Muscle of back (tissue), 11 donors: ENCODE results near the gene NTRK3. TPM values are rescaled to one million over a fixed set of nuclear protein-coding genes. Genes with fewer than 3 reads are reported as not detected.
"Not testable (repeated sequence)": the region's sequence is repeated elsewhere in the genome, so short reads cannot be mapped to it uniquely, and the experiment has no call there.

Source experiments
- DNase-seq, 3 donors: peaks; one replicate each; pipeline versions ENCODE4 v3.0.0 to v3.0.0-alpha.2; 2013
- polyA plus RNA-seq, 10 donors: library from polyadenylated mRNA; unstranded; fragments of 120-200 nt; gene quantifications; one replicate each; pipeline ENCODE4 v1.2.1, GENCODE V29; 2013; ENCODE audit not compliant: insufficient read length in 10 of 10

Gene NTRK3
- polyA plus RNA-seq, 10 donors, result 4.2 to 9.4 (median 5.5) TPM

- peak in 1 of 3 donors; percentile 43 for DNase-seq
These were observed 180.2 kb downstream of the NTRK3 start for GRCh38 chr15:88076328-88076727.

GRCh38 chr15:88075102-88075501 lies 181.4 kb downstream of the NTRK3 start:
- no peak for DNase-seq

DNA sequence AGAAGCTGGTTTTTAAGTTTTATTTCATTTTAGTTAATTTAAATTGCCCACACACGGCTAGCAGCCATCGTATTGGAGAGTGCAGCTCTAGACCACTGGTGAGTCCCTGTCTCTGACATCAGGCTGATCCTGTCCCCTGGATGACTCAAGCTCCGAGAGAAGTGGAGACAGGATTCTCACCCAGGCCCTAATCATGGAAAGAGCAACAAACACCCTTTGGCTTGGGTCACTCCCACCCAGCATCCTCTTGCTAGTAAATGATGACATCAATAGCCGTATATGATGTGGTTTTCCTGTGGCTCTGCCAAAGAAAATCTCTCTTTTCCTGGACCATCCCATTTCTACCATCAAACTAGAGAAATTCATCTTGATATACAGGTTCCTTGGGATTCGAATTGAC lies 182.2 kb downstream of the NTRK3 start:
- no peak for DNase-seq

DNA sequence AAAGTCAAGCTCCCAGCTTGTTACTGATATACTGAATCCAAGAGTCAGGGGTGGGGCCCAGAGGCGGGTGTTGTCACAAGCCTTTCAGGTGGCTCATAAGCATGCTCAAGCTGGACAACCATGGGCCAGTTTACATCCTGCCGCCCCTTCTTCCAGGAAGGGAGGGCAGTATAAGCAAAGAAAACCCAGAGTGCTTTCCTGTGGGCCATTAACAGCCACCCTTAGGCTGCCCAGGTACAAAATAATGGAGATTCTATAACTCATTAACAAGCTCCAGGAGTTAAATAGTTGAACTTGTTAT lies 183.2 kb downstream of the NTRK3 start:
- DNase-seq, result no peak

- no peak for DNase-seq
These were observed 183.7 kb downstream of the NTRK3 start for GRCh38 chr15:88072598-88073390.

DNA sequence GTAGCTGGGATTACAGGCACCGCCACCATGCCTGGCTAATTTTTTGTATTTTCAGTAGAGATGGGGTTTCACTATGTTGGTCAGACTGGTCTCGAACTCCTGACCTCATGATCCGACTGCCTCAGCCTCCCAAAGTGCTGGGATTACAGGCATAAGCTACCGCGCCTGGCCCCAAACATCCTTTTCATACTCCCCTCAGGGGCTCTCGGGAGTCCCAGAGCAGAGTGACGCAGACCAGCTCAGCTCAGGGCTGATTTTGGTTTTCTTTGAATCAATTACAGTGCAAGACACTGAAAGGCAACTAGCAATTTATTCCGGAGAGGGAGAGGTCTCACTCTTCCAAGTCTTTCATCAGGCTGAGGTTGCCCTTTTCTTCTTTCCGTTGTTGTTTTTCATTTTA lies 184.4 kb downstream of the NTRK3 start:
- DNase-seq, result not testable (repeated sequence)

DNA sequence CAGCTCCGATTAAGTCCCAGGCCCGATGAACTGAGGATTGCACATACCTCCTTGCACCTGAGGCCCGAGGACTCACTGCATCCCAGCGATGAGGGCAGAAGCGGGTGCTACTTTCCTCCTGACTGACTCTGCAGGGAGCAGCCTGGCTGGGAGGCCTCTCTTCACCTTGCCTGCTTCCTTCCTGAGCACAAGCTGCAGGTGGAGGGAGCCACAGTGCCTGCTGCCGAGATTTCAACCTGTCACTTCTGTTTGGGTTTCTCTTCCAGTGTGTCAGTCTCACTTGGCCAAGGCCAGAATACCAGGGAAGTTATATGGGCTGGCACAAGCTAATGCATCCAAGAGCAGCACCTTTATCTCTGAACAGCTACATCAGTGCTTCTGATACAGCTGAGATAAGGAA lies 185.4 kb downstream of the NTRK3 start:
- DNase-seq, result no peak

- no peak for DNase-seq
These were observed 187.0 kb downstream of the NTRK3 start for GRCh38 chr15:88069561-88069960.

DNA sequence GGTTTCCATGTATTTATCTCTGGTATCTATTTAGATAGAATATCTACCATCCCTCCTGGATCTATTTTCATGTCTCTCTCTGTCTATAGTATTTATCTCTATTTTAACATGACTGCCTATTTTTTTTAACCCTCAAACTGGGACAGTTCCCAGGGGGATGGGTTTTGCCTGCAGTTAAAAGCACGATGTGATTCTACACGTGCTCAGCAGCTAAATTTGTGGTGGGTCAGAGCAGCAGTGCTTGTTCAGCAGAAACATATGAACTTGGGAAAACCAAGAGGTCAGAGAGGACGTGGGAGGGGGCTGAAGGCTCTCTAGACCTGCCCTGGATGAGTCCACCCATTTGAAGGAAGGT lies 189.2 kb downstream of the NTRK3 start:
- DNase-seq, result no peak

DNA sequence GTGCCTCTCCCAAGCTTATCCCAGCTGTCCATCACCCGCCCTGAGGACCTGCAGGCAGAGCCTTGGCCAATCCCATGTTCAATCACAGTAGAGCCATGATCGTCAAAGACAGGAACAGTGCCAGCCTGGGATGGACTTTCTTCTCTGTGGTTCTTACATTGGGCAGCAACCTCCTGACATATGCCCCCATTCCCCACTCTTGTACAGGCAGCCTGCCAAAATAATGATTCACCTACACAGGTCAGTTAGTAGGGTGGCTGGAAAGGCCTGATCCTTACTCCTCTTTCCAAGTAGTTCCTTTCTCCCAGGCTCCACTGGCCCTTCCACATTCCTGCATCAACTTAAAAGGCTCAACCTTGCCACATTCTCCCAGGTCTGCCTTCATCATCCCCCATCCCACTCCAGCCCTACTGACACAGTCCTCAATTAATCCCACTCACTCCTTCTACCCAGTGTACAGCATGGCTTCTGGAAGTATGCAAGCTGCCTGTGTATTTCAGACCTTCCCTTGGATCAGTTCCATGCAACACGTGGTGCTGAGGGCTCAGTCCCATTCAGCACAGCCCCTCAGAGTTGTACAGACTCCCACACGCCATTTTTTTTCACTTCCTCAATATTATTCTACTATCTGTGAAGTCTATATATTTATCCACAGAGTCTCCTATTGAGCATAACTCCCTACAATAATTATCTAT lies 189.8 kb downstream of the NTRK3 start:
- DNase-seq, result no peak

GRCh38 chr15:88061452-88061851 lies 195.1 kb downstream of the NTRK3 start:
- DNase-seq, result no peak

- DNase-seq, result no peak
These were observed 196.2 kb downstream of the NTRK3 start for GRCh38 chr15:88060383-88060782.

DNA sequence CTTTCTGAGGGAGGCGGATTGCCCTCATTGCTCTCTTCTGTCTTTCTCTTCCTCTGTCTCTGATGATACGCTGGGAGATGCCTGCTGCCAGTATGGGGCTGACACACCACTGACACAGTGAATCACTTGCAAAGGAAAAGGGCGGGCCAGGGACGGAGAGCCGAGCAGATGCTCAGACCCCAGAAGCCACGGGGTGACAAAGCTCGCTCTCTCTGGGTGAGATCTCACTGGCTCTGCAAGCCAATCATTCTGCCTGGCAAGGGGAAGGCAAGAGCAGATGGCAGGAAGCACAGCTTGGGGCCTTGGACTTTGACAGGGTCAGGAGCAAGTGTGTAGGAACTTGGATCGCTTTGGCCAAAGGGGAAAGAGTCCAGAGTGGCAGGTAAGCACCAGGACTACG lies 198.7 kb downstream of the NTRK3 start:
- no peak for DNase-seq

- DNase-seq, result no peak
These were observed 207.0 kb downstream of the NTRK3 start for GRCh38 chr15:88049506-88049905.

DNA sequence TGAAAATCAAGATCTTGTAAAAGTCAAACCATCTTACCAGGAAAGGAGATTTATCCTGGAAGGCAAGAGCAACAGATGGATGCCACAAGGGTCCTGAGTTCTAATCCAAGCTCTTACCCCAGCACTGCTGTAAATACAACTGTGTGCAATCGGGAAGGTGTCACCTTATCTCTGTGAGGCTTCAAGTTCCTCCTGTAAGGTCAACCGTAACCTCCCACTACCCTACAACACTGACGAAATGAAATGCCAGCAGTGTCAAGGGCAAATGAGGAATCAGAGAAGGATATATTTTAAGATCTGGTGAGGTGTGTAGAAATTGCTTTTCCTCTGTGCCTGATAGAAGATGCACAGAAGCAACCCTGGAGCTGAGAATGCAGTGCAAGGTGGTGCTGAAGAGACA lies 207.8 kb downstream of the NTRK3 start:
- no peak for DNase-seq

GRCh38 chr15:88048237-88048636 lies 208.3 kb downstream of the NTRK3 start:
- no peak for DNase-seq

DNA sequence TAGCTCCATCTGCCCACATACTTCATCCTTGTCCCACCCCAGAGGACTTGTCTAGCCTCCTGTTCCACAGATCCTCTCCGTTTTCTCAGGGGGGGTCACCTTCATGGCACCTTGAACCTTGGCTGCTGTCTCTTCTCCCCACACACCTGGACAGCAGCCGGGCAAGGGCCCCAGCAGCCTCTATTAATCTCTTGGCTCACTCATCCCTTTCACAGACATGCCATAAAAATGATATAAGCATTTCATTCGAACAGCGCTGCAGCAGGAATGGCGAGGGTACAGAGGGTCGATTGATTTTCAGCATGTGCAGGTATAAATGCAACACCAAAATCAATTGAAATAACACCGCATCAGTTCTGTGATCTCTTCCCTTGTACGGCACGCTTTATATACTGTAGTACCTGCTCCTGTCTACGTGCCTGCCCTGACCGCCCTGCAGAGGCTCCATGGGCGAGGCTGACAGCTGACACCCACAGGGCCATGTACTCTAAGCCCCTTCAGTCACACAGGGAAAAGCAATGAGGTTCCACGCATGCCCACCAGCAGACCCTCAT lies 209.9 kb downstream of the NTRK3 start:
- no peak for DNase-seq

GRCh38 chr15:88043396-88043795 lies 213.1 kb downstream of the NTRK3 start:
- no peak for DNase-seq

DNA sequence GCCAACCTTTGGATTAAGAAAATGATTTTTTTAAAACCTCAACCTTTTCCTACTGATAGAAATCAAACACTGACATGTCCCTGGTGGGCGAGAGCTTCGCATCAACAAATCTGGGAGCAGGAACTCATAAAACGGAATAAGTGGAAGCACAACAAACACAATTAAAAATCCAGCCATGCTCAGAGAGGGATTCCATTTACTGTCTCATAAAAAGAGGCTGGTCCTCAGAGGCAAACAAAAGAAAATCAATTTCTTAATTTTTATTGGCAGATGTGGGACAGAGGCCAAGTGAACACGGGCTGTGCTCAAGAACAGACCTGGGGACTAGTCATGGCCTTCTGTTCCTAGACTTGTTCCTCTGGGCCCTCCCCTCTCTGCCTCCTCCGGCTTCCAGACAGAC lies 214.5 kb downstream of the NTRK3 start:
- no peak for DNase-seq

GRCh38 chr15:88040516-88040915 lies 216.0 kb downstream of the NTRK3 start:
- DNase-seq, result no peak

DNA sequence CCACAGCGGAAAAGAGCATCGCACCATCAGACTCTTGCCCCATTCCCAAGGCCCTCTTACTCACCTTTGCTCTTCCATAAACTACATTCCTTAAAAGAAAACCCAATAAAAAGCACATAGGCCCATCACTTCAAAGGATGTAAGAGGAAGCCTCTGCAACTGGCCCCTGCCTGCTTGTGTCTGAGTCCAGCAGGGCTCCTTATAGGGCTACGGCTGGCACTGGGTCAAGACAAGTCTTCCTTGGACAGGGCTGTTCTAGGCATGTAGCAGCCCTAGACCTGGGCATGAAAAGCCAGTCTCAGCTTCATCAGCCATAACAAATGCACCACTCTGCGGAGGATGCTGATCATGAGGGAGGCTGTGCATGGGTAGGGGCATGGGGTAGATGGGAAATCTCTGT lies 218.3 kb downstream of the NTRK3 start:
- no peak for DNase-seq

DNA sequence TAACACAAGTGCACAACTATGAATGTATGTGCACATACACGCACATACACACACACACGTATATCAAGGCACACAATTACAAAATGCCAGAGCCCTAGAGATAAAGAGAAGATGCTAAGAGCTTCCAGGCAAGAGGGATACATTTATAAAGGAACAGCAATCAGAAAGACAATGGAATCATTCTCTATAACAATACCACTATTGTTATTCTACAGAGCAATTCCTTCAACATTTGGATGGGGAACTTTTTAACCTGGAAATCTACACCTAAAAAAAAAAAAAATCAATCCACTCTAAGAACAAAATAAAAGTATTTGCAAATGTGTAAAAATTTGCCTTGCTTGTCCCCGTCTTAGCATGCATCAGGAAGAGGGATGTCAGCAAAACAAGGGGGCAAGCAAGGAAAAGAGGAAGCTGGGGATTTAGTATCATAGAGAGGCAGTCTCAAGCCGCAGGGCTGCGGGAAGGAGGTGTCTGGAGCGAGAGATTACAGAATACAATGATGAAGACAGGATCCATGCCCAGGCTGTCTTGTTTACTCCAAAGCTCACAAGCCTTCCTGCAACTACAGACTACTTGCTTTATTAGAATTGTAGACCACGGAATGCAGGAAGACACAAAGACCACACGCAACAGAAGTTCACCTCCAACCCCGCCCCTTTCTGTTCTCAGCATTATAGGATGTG lies 220.2 kb downstream of the NTRK3 start:
- no peak for DNase-seq

DNA sequence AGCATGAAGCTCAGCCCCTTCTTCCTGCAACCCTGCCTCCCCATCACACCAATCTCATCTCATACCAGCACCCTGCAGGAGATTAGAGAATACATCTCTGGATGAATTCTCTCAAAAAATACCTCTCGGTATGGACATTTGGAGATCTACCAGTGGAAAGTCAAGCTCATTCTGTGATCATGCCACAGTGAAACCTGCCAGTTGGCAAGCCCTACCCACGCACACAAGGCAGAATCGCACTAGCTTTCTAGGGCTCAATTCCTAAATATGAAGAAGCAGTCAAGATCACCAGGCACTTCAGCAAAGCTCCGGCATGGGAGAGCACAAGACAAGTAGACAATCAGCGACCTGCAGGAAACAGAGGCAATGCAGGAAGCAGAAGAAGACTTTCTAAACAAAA lies 221.2 kb downstream of the NTRK3 start:
- no peak for DNase-seq
